HL-60 (cell line): ENCODE data around the gene HOXB6.

ENCODE experiments used
- GABPA ChIP-seq: IDR thresholded peaks from 2 replicates; pipeline ENCODE4 v1.6.1; 2012; ENCODE audit warnings: low read depth
- POLR2AphosphoS5 ChIP-seq: IDR thresholded peaks from 2 replicates; pipeline ENCODE4 v1.6.1; 2012; ENCODE audit warnings: low read depth
- SPI1 ChIP-seq: IDR thresholded peaks from 2 replicates; pipeline ENCODE4 v1.6.1; 2012; ENCODE audit warnings: low read depth, mild to moderate bottlenecking, borderline replicate concordance
- TF ChIP-seq, protein P1 (sequence below): IDR thresholded peaks from one replicate; pipeline ENCODE4 v1.5.1; 2011; ENCODE audit warnings: low read length, control low read depth, inconsistent platforms; ENCODE audit not compliant: insufficient read depth
- TF ChIP-seq, protein P2 (sequence below): IDR thresholded peaks from 2 replicates; pipeline ENCODE4 v1.6.1; 2012; ENCODE audit warnings: low read depth; ENCODE audit not compliant: insufficient replicate concordance

DNA sequence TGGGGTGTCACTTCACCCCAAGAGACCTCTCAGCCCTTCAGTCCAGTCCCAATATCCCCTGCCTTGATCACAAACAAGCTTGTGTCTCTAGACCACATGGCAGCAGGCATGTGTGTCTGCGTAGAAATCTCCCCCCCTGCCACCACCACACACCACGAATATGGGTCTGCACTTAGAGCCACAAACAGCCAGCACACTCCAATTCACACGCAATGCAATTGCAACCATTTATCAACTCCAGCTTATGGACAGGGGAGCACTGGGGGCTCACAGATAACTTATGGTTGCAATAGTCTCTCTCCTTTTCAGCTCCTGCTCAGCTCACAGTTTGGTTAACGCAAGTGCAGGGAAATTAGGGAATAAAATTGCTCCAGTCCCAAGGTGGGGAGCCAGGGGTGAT is 18.8 kb upstream of the HOXB6 start:
- TF ChIP-seq, protein P1, sequence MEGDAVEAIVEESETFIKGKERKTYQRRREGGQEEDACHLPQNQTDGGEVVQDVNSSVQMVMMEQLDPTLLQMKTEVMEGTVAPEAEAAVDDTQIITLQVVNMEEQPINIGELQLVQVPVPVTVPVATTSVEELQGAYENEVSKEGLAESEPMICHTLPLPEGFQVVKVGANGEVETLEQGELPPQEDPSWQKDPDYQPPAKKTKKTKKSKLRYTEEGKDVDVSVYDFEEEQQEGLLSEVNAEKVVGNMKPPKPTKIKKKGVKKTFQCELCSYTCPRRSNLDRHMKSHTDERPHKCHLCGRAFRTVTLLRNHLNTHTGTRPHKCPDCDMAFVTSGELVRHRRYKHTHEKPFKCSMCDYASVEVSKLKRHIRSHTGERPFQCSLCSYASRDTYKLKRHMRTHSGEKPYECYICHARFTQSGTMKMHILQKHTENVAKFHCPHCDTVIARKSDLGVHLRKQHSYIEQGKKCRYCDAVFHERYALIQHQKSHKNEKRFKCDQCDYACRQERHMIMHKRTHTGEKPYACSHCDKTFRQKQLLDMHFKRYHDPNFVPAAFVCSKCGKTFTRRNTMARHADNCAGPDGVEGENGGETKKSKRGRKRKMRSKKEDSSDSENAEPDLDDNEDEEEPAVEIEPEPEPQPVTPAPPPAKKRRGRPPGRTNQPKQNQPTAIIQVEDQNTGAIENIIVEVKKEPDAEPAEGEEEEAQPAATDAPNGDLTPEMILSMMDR = no peak
- TF ChIP-seq GABPA (no peak), POLR2AphosphoS5 (no peak), SPI1 (no peak)
- TF ChIP-seq, protein P2, sequence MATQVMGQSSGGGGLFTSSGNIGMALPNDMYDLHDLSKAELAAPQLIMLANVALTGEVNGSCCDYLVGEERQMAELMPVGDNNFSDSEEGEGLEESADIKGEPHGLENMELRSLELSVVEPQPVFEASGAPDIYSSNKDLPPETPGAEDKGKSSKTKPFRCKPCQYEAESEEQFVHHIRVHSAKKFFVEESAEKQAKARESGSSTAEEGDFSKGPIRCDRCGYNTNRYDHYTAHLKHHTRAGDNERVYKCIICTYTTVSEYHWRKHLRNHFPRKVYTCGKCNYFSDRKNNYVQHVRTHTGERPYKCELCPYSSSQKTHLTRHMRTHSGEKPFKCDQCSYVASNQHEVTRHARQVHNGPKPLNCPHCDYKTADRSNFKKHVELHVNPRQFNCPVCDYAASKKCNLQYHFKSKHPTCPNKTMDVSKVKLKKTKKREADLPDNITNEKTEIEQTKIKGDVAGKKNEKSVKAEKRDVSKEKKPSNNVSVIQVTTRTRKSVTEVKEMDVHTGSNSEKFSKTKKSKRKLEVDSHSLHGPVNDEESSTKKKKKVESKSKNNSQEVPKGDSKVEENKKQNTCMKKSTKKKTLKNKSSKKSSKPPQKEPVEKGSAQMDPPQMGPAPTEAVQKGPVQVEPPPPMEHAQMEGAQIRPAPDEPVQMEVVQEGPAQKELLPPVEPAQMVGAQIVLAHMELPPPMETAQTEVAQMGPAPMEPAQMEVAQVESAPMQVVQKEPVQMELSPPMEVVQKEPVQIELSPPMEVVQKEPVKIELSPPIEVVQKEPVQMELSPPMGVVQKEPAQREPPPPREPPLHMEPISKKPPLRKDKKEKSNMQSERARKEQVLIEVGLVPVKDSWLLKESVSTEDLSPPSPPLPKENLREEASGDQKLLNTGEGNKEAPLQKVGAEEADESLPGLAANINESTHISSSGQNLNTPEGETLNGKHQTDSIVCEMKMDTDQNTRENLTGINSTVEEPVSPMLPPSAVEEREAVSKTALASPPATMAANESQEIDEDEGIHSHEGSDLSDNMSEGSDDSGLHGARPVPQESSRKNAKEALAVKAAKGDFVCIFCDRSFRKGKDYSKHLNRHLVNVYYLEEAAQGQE = no peak
